AG04450 (cell line): ENCODE measurements around the gene WASL. TPM values are rescaled to one million over a fixed set of nuclear protein-coding genes. Genes with fewer than 3 reads are reported as not detected.

Experiments
- CTCF ChIA-PET: fragments of 300-600, 350-600 bp; formaldehyde crosslinking; extraction: SDS; loops from one replicate; lab custom pipeline; 2022; ENCODE audit warnings: antibody characterized with exemption, inconsistent platforms; lab: Charles Lee
- POLR2A ChIA-PET: fragments of 350-600 bp; formaldehyde crosslinking; extraction: SDS; loops from one replicate; lab custom pipeline; 2021; ENCODE audit warnings: antibody characterized with exemption, inconsistent platforms; lab: Yijun Ruan, JAX
- DNase-seq: peaks from one replicate; pipeline ENCODE4 v3.0.0-alpha.2; 2011; ENCODE audit warnings: low read depth, low spot score
- H3K27ac ChIP-seq: one replicate; pipeline ENCODE4 v1.5.1; 2012; ENCODE audit warnings: low read depth, low read length, control low read depth
- H3K27me3 ChIP-seq: one replicate; pipeline ENCODE4 v1.6.0; 2012; ENCODE audit warnings: low read length; ENCODE audit not compliant: control insufficient read depth, insufficient read depth
- H3K4me3 ChIP-seq: 2 replicates; pipeline ENCODE4 v1.5.1; 2011; ENCODE audit warnings: mild to moderate bottlenecking, low read depth, low read length, control low read depth
- H3K9me3 ChIP-seq: 2 replicates; pipeline ENCODE4 v1.5.1; 2012; ENCODE audit warnings: low read length; ENCODE audit not compliant: control insufficient read depth, insufficient read depth
- polyA plus RNA-seq: library from polyadenylated mRNA; depleted of rRNA; stranded (reverse); fragments of >200 nt; gene quantifications from 2 replicates; pipeline ENCODE4 v1.2.3, GENCODE V29; 2011
- TF ChIP-seq, protein P1 (sequence below): IDR thresholded peaks from 2 replicates; pipeline ENCODE4 v1.5.1; 2011; ENCODE audit warnings: low read depth, low read length, control low read depth, inconsistent platforms

The WASL gene
- polyA plus RNA-seq, 1 experiment = 11.9 TPM

DNA sequence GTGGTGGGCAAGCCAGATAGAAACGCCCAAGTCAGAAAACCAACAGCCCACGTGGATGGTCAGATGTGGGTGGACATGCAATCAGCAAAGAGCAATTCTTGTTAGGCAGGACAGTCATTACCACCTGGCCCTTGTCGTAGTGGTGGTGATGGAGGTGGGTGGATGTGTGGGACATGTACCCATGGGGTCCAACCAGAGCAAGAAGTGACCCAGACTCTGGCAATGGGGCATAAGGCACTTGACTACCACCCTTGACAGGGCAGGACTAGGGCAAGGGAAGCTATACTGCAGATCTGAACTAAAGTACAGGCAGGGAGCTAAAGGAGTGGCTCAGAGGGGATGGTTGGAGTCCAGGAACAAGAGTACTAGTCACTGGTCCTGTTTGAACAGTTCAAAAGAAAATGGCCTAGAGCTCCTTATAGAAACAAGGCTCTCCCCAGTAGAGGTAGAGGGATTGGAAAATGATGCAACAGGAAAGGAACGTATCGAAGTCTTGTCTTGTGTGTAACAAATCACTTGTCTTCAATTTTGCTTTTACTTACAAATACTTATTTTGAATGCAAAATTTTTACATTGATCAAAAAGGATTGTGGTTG is 75.6 kb downstream of the WASL start:
- ChIA-PET CTCF (interaction anchor here (1.2 to 2.2 kb wide), 3 partner anchors 9 to 192 kb away, joined by 3 to 8 read pairs (median 5); no protein-coding TSS in a partner anchor), POLR2A (no interaction called here)
- TF ChIP-seq, protein P1, sequence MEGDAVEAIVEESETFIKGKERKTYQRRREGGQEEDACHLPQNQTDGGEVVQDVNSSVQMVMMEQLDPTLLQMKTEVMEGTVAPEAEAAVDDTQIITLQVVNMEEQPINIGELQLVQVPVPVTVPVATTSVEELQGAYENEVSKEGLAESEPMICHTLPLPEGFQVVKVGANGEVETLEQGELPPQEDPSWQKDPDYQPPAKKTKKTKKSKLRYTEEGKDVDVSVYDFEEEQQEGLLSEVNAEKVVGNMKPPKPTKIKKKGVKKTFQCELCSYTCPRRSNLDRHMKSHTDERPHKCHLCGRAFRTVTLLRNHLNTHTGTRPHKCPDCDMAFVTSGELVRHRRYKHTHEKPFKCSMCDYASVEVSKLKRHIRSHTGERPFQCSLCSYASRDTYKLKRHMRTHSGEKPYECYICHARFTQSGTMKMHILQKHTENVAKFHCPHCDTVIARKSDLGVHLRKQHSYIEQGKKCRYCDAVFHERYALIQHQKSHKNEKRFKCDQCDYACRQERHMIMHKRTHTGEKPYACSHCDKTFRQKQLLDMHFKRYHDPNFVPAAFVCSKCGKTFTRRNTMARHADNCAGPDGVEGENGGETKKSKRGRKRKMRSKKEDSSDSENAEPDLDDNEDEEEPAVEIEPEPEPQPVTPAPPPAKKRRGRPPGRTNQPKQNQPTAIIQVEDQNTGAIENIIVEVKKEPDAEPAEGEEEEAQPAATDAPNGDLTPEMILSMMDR = no peak
- Histone ChIP-seq H3K4me3 (no peak overlapping the region), H3K27ac (no peak overlapping the region), H3K9me3 (no peaks in the 10 kb centered on the region), H3K27me3 (no peaks in the 10 kb centered on the region)
- no peak for DNase-seq

DNA sequence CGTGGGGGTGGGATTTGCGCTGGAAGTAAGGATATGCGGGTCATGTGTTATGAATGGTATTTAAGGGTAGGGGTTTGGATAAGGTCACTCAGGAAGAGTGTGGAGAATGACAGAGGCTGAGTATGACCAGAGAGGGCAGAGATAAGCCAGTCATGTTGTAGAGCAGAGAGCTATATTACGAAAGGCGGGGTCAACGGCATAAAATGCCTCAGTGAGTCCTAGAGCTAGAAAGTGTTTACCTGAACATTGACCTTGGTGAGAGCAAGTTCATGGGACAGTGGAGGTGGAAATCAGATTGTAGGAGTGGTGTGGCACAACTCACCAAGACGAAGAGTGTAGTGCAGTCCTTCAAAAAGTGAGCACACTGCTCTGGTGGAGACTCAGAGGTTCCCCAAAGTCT is 79.3 kb downstream of the WASL start:
- DNase-seq = no peak
- H3K27me3 ChIP-seq = no peaks in the 10 kb centered on the region
- POLR2A ChIA-PET = no interaction called here
- CTCF ChIA-PET = interaction anchor here (0.6 kb wide), 1 partner anchor 157 kb away, joined by 10 read pairs; no protein-coding TSS in a partner anchor
- TF ChIP-seq, protein P1 = no peak
- H3K27ac ChIP-seq = no peak overlapping the region
- H3K9me3 ChIP-seq = no peaks in the 10 kb centered on the region
- H3K4me3 ChIP-seq = no peak overlapping the region

DNA sequence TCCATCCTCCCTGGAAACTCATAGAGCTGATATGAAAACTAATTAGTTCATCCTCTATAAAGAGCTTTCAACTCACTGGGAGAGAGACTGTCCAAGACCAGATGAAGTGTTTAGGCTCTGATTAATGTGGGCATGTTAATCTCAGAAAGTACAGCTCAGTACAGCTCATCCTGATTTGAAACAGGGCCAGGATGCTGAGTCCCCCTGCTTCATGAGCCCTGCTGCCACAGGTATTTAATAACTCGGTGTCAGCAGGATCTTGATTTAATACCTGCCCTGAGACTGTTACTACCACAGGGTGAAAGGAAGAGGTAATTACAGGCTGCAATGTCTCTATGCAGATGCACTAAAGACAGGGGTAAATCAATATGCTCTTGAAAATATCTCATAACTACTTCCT is 82.3 kb downstream of the WASL start:
- H3K27ac ChIP-seq = no peak overlapping the region
- TF ChIP-seq, protein P1 = no peak
- POLR2A ChIA-PET = no interaction called here
- H3K4me3 ChIP-seq = no peak overlapping the region
- H3K9me3 ChIP-seq = no peaks in the 10 kb centered on the region
- CTCF ChIA-PET = interaction anchor here (2.1 kb wide), 1 partner anchor 16 kb away, joined by 10 read pairs; no protein-coding TSS in a partner anchor
- no peak for DNase-seq
- no peaks in the 10 kb centered on the region for H3K27me3 ChIP-seq

- POLR2A ChIA-PET = no interaction called here
- Histone ChIP-seq H3K4me3 (no peak overlapping the region), H3K27ac (no peak overlapping the region), H3K9me3 (no peaks in the 10 kb centered on the region), H3K27me3 (no peaks in the 10 kb centered on the region)
- no peak for DNase-seq
- CTCF ChIA-PET = interaction anchor here (2.1 kb wide), 1 partner anchor 16 kb away, joined by 10 read pairs; no protein-coding TSS in a partner anchor
- TF ChIP-seq, protein P1 = no peak
These were observed 82.9 kb downstream of the WASL start for GRCh38 chr7:123665896-123666295.

GRCh38 chr7:123665157-123665556 is 83.6 kb downstream of the WASL start:
- DNase-seq = no peak
- Histone ChIP-seq H3K27ac (no peak overlapping the region), H3K9me3 (no peaks in the 10 kb centered on the region), H3K27me3 (no peaks in the 10 kb centered on the region), H3K4me3 (no peak overlapping the region)
- TF ChIP-seq, protein P1 = no peak
- POLR2A ChIA-PET = no interaction called here
- CTCF ChIA-PET = interaction anchor here (0.9 to 2.1 kb wide), 4 partner anchors 17 to 225 kb away, joined by 3 to 10 read pairs (median 4); no protein-coding TSS in a partner anchor
